CD4-positive, alpha-beta T cell treated with Interleukin-15 for 1 hour (primary cell): Measurements from ENCODE around the gene SPDEF.

ENCODE experiments used
- DNase-seq: peaks from one replicate; pipeline ENCODE4 v3.0.0-alpha.2; 2020

Gene SPDEF

GRCh38 chr6:34543421-34543820, 12.7 kb downstream of the SPDEF start:
- no peak for DNase-seq

DNA sequence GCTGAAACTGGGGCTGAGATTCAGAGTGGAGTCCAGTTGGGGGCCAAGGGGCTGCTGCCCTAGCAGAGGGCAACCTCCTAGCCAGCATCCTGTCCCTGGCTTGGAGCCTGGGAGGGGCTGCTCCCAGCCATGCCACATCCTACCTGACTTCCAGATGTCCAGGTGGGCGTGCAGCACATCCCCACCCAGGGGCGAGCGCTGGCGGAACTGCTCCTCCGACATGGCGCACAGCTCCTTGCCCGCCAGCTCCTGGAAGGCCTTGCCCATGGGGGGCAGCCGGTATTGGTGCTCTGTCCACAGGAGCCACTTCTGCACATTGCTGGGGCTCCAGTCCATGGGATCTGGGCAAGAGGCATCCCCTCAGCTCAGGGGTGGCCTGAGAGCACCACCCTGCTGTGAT, 15.3 kb downstream of the SPDEF start:
- DNase-seq = no peak

DNA sequence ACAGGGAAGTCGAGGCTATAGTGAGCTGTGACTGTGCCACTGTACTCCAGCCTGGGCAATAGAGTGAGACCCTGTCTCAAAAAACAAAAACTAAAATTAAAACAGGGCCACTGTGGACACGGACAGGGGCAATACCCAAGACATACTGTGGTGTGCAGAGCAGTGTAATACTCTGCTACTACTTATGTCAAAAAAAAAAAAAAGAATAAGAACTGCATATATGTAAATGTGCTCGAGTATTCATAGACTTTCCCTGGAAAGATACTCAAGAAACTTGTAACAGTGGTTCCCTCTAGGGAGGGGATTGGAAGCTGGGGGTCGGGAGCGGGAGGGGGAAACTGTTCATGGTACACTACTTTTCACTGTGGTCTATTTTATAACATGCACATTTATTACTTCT, 15.9 kb downstream of the SPDEF start:
- no peak for DNase-seq

GRCh38 chr6:34539181-34539580, 16.9 kb downstream of the SPDEF start:
- DNase-seq = no peak

- DNase-seq = no peak
Observed at GRCh38 chr6:34538581-34538980, 17.5 kb downstream of the SPDEF start.

DNA sequence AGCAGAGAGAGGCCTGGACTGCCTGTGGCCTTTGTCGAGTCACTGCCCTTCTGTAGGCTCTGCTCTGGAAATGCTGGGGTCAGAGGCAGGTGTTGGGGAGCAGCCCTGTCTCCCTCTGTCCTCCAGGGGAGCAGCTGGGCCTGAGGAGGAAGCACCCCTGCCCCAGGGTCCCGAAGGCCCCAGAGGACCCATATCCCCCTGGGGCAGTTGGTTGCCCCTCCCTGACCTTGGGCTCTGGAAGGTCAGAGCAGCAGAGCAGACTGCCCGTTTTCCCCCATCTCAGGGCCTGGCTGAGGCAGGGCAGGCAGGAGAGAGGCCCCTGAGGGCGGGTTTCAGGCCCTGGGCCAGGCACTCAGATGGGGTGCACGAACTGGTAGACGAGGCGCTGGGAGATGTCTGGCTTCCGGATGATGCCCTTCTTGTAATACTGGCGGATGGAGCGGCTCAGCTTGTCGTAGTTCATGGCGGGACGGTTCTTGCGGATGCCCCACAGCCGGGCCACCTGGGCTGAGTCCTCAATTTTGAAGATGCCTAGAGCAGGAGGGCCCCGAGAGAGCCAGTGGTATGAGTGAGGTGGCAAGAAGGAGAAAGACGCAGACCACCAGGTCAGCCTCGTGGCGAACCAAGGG, 18.1 kb downstream of the SPDEF start:
- no peak for DNase-seq

- DNase-seq = no peak
Observed at GRCh38 chr6:34536959-34537848, 18.9 kb downstream of the SPDEF start.

GRCh38 chr6:34536251-34536958, 19.7 kb downstream of the SPDEF start:
- no peak for DNase-seq

GRCh38 chr6:34535646-34536045, 20.5 kb downstream of the SPDEF start:
- DNase-seq = no peak

DNA sequence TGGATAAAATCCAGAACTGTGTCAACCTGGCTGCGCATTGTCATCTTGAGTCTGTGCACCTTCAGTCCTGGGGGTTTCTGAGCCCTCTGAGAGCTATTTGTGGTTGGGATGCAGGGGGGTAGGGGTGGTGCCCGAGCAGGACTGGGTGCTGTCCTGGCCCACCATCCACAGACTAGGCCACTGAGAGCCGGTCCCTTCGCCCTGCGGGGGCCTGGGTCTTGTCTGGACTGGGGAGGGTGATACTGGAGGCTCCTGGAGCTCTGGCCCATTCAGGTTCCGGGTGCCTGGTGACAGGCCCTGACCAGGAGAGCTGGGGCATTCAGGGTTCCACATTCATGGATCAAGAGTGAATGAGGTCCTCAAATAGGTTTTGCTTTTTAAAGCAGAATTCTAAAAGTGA, 20.9 kb downstream of the SPDEF start:
- DNase-seq = no peak

DNA sequence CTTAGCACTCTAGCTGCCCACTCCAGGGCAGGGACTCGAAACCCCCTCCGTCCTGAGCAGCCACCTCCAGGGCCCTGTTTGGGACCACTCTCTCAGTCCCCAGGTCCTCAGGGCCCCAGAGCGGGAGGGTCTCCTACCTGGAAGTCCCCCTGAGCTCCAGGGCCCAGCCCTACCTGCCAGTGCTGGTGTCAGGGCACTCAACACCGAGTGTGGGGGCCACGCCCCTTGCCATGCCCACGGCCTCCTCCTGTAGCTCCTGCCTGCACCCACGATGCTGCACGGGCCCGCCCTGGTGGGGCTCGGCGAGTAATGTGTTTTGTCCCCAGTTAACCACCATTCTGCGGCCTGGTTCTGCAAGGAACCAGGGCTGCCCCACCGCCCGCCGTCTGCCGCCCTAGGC, 21.5 kb downstream of the SPDEF start:
- DNase-seq = no peak

GRCh38 chr6:34534146-34534545, 22.0 kb downstream of the SPDEF start:
- no peak for DNase-seq

DNA sequence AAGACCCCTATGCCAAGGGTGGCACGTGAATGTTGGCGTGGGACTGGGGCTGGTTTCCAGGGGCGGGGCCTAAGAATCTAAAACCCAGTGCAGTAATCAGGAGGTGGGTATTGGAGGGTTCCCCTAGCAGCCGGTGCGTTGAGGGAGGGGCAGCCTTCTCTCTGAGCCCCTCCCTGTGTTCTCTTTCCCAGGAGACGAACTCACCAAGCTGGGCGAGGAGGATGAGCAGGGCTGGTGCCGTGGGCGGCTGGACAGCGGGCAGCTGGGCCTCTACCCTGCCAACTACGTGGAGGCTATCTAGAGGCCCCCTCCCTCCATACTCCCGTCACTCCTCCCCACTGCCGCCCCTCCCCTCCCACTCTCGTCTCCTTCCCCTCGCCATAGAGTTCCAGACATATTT, 23.9 kb downstream of the SPDEF start:
- no peak for DNase-seq

- peak; percentile 74 for DNase-seq
Observed at GRCh38 chr6:34531580-34532201, 24.4 kb downstream of the SPDEF start.

DNA sequence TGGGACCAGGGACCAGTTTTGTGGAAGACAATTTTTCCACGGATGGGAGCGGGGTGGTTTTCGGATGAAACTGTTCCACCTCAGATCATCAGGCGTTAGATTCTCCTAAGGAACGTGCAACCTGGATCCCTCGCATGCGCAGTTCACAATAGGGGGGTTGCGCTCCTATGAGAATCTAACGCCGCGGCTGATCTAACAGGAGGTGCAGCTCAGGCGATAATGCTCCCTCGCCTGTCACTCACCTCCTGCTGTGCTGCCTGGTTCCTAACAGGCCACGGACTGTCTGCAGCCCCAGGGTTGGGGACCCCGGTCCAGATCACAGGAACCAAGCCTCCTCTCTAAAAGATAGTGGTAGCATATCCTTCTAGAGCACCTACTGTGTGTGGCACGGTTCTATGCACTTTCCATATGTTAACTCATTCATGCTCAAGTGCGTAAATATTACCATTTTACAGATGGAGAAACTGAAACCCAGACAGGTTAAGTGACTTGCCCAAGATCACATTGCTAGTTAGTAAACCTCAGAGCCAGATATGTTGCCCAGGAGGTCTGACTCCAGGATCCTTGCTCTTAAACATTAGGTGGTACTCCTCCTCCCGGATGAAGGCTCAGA, 25.3 kb downstream of the SPDEF start:
- no peak for DNase-seq

- DNase-seq = no peak
Observed at GRCh38 chr6:34529665-34530327, 26.3 kb downstream of the SPDEF start.

DNA sequence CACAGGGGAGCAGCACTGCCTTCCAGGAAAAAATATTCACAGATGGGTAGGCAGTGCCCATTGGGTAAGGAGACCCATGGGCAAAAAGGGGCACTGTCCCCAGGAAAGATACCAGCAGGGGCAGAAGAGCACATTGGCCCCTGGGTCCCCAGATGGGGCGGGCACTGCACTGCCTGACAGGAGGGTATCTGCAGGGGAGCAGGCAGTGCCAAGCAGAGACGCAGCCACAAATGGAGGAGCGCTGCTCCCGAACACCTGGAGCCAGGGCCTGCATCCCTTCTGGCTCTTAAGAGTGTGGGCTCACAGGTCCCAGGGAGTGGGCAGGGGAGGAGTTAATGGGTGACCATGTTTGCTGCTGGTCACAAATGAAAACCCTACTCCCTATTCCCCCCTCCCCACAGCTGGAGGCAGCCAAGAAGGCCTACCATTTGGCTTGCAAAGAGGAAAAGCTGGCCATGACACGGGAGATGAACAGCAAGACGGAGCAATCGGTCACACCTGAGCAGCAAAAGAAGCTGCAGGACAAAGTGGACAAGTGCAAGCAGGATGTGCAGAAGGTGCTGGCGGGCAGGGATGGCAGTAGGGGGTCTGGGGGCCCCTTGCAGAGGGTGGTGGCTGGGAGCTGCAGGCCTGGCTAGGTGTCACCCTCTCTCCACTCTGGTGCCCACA, 27.0 kb downstream of the SPDEF start:
- DNase-seq = no peak

DNA sequence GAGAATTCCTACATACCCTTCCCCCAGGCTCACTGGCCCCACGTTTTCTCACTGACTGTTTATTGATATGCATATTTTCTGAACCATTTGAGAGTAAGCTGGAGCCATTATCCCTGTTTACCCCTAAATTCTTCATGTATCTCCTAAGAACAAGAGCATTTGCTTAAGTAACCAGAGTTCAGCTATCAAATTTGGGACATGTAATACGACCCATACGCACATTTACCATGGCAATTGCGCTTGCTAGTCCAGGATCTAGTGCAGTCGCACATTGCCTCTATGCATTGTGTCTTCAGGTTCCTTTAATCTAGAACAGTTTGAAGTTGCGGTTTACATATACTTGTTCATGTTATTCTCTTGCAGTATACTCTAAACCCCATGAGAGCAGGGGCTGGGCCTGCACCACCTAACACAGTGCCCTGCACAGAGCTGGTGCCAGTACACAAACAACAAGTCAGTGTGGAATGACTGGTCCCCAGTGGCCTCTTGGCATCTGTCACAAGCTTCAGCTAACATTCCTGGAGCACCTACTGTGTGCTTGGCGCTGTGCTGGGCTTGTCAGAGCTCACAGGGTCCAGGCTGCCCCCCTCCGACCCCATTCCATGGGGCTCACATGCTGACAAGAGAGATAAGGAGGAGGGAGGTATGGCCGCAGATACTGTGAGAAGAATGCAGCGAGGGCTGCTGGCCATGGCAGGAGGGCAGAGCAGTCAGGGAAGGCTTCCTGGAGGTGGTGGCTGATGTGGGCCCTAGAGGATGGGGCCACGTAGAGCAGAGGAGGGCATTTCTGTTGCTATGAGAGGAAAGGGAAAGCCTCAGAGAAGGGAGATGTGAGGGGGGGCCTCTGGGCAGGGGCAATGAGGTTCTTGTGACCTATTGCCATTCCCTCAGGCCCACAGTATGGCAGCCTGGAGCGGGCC, 28.1 kb downstream of the SPDEF start:
- DNase-seq = no peak

DNA sequence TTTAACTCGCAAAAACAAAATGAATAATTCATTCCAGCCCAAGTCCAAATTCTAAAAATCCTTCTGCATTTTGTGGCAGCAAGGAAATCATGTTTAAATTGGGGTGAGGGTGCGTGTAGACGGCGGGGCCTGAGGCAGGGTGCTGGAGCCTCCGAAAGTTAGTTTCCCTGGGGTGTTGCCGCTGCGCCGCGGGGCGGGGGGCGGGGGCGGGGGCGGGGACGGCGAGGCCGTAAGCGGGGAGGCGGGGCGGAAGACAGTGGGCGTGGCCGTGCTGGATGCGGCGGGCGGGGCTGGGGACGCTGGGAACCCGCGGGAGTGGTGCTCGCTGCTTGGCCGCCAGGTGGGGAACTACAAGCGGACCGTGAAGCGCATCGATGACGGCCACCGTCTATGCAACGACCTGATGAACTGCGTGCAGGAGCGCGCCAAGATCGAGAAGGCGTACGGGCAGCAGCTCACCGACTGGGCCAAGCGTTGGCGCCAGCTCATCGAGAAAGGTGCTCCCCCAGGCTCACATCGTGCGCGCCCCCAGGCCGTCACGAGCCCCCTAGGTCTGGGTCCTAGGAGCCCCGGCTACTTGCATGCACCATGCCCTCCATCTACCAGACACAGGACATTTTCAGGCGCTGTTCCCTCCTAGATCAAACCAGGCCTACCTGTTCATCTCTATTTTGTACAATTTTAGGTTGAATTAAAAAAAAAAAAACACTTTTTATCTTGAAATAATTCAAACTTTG, 29.0 kb downstream of the SPDEF start:
- peak; percentile 93 for DNase-seq
